ENCODE results near the gene TTLL9. TPM values are rescaled to one million over a fixed set of nuclear protein-coding genes. Genes with fewer than 3 reads are reported as not detected.

Gene TTLL9
- total and polyA plus RNA-seq, 10 of the 15 experiments (the other 5 are each of a cell fraction or from before 2014, with no cell fraction given), result 0.03 to 0.77 (median 0.11) TPM; not detected in 2

DNA sequence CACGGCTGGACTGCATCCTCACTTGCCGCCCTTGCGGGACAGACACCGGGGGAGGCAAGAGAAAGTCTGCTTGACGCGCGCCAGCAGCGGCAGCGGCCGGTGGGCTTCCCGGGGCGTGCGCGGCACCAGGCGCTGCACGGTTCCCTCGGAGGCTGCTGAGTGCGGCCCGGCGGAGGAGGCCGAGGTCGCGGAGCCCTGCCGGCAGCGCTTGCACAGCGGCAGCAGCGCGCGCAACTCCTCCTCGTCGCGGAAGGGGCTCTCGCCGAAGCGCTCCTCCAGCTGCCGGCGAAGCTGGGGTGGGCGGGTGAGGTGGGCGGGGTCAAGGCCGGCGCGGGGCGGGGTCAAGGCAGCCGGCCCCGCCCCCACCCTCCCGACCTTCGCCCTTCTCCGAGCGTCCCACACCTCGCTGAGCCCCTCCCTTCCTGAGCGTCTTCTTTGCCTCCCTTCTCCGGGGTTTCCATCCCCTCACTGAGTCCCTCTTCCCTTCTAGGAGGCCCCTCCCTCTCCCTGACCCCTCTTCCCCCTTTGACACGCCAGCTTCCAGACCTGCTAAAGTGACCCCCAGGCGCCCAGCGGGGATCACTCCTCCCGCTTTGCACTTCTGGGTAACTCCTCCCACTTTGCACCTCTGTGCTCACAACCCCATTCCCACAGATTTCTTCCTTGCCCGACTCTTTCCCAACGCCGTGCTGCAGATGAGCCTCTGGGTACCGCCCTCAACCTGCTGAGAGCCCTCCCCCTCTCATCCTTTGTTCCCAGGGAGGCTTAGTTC is 8.9 kb upstream of the TTLL9 start:
- WGBS (ENCODE audit: insufficient coverage, insufficient replicate concordance, low lambda C conversion rate, missing lambda C conversion rate), result 19% methylated on average over 22 of the region's 60 CpGs
- no peak for FAIRE-seq
- in situ Hi-C loops (cut with MboI) (no loop called here), intact Hi-C loops (cut with micrococcal nuclease; ENCODE audit: unreplicated experiment) (no loop called here)
- ChIA-PET CTCF (interaction anchor here (1.0 to 13.1 kb wide), 5 partner anchors 9 to 173 kb away, joined by 3 to 307 read pairs (median 7); partner anchors contain the start of gene PDRG1), RAD21 (ENCODE audit: unreplicated experiment) (interaction anchor here (1.2 to 2.4 kb wide), 3 partner anchors 8 to 90 kb away, joined by 3 to 14 read pairs (median 3); partner anchors contain the start of gene PDRG1), SMC1A (ENCODE audit: uncharacterized antibody, unreplicated experiment) (interaction anchor here (2.6 kb wide), 1 partner anchor 9 kb away, joined by 10 read pairs; no protein-coding TSS in a partner anchor), POLR2A (interaction anchor here (0.6 to 1.3 kb wide), 3 partner anchors 10 to 34 kb away, joined by 3 to 4 read pairs (median 4); no protein-coding TSS in a partner anchor)
- Histone ChIP-seq H3K9ac (ENCODE audit: control insufficient read depth, insufficient read depth, low read length) (no peak overlapping the region), H3K4me3 (peak overlapping the region; percentile 53), H3K9me3 (replicated peaks; ENCODE audit: control insufficient read depth, insufficient read depth, low read length) (no peaks in the 10 kb centered on the region), H2AFZ (ENCODE audit: control insufficient read depth, low read depth, low read length) (peak overlapping the region; percentile 77), H3K27me3 (replicated peaks in 1 of 2; ENCODE audit: control insufficient read depth in 2 of 2, insufficient read depth in 2 of 2, low read length in 1 of 2) (peaks cover 0 to 9% of the 10 kb centered on the region in 2 experiments; a peak in 1 of 4 replicates), H3K4me2 (ENCODE audit: control insufficient read depth, insufficient read depth) (peak overlapping the region; percentile 81), H3K36me3 (ENCODE audit: control insufficient read depth in 2 of 2, insufficient read depth in 2 of 2, low read length in 1 of 2) (no peaks in the 10 kb centered on the region), H3K79me2 (ENCODE audit: control insufficient read depth, insufficient read depth, low read length) (no peaks in the 10 kb centered on the region), H3K4me1 (ENCODE audit: control insufficient read depth, insufficient read depth, low read length) (peaks cover 10% of the 10 kb centered on the region), H4K20me1 (ENCODE audit: control insufficient read depth, insufficient read depth) (no peaks in the 10 kb centered on the region), H3K27ac (ENCODE audit: control insufficient read depth, insufficient read depth) (no peak overlapping the region)
- BruUV-seq (replicated peaks), result no TSS peak
- no peak for DNase-seq (ENCODE audit: low read depth, low spot score)
- peak; percentile 93 for ATAC-seq
- TF ChIP-seq, protein P1, sequence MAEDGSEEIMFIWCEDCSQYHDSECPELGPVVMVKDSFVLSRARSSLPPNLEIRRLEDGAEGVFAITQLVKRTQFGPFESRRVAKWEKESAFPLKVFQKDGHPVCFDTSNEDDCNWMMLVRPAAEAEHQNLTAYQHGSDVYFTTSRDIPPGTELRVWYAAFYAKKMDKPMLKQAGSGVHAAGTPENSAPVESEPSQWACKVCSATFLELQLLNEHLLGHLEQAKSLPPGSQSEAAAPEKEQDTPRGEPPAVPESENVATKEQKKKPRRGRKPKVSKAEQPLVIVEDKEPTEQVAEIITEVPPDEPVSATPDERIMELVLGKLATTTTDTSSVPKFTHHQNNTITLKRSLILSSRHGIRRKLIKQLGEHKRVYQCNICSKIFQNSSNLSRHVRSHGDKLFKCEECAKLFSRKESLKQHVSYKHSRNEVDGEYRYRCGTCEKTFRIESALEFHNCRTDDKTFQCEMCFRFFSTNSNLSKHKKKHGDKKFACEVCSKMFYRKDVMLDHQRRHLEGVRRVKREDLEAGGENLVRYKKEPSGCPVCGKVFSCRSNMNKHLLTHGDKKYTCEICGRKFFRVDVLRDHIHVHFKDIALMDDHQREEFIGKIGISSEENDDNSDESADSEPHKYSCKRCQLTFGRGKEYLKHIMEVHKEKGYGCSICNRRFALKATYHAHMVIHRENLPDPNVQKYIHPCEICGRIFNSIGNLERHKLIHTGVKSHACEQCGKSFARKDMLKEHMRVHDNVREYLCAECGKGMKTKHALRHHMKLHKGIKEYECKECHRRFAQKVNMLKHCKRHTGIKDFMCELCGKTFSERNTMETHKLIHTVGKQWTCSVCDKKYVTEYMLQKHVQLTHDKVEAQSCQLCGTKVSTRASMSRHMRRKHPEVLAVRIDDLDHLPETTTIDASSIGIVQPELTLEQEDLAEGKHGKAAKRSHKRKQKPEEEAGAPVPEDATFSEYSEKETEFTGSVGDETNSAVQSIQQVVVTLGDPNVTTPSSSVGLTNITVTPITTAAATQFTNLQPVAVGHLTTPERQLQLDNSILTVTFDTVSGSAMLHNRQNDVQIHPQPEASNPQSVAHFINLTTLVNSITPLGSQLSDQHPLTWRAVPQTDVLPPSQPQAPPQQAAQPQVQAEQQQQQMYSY (CRISPR knock-in tag; IDR thresholded peaks at IDR 0.05), result no peak
- TF ChIP-seq, protein P2, sequence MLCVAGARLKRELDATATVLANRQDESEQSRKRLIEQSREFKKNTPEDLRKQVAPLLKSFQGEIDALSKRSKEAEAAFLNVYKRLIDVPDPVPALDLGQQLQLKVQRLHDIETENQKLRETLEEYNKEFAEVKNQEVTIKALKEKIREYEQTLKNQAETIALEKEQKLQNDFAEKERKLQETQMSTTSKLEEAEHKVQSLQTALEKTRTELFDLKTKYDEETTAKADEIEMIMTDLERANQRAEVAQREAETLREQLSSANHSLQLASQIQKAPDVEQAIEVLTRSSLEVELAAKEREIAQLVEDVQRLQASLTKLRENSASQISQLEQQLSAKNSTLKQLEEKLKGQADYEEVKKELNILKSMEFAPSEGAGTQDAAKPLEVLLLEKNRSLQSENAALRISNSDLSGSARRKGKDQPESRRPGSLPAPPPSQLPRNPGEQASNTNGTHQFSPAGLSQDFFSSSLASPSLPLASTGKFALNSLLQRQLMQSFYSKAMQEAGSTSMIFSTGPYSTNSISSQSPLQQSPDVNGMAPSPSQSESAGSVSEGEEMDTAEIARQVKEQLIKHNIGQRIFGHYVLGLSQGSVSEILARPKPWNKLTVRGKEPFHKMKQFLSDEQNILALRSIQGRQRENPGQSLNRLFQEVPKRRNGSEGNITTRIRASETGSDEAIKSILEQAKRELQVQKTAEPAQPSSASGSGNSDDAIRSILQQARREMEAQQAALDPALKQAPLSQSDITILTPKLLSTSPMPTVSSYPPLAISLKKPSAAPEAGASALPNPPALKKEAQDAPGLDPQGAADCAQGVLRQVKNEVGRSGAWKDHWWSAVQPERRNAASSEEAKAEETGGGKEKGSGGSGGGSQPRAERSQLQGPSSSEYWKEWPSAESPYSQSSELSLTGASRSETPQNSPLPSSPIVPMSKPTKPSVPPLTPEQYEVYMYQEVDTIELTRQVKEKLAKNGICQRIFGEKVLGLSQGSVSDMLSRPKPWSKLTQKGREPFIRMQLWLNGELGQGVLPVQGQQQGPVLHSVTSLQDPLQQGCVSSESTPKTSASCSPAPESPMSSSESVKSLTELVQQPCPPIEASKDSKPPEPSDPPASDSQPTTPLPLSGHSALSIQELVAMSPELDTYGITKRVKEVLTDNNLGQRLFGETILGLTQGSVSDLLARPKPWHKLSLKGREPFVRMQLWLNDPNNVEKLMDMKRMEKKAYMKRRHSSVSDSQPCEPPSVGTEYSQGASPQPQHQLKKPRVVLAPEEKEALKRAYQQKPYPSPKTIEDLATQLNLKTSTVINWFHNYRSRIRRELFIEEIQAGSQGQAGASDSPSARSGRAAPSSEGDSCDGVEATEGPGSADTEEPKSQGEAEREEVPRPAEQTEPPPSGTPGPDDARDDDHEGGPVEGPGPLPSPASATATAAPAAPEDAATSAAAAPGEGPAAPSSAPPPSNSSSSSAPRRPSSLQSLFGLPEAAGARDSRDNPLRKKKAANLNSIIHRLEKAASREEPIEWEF (IDR thresholded peaks at IDR 0.05; ENCODE audit: insufficient replicate concordance, low read depth, low read length), result no peak
- TF ChIP-seq BACH1 (IDR thresholded peaks at IDR 0.05; ENCODE audit: borderline replicate concordance), result no peak
- TF ChIP-seq RB1 (IDR thresholded peaks at IDR 0.05; ENCODE audit: borderline replicate concordance), result 0 out of 2 replicates have a peak, but pooled peaks have one; percentile 22
- no peak for TF ChIP-seq SPI1 (IDR thresholded peaks at IDR 0.05; ENCODE audit: borderline replicate concordance, insufficient read depth, low read depth, low read length)
- TF ChIP-seq ZZZ3 (IDR thresholded peaks at IDR 0.05; ENCODE audit: control insufficient read depth, insufficient read length, low read depth), result no peak
- no peak for TF ChIP-seq SMAD5 (IDR thresholded peaks at IDR 0.05; ENCODE audit: low read depth)
- TF ChIP-seq, protein P3, sequence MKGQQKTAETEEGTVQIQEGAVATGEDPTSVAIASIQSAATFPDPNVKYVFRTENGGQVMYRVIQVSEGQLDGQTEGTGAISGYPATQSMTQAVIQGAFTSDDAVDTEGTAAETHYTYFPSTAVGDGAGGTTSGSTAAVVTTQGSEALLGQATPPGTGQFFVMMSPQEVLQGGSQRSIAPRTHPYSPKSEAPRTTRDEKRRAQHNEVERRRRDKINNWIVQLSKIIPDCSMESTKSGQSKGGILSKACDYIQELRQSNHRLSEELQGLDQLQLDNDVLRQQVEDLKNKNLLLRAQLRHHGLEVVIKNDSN (IDR thresholded peaks at IDR 0.05; ENCODE audit: borderline replicate concordance, extremely low read length, insufficient read depth, low read depth, low read length), result no peak
